DOHH2 (cell line): ENCODE measurements around the gene ELAVL1.
"Not testable (repeated sequence)": the region's sequence is repeated elsewhere in the genome, so short reads cannot be mapped to it uniquely, and the experiment has no call there.

Experiments used
- H3F3A ChIP-seq: fragments of 200-600 bp; sonication (generic), shearing (Covaris generic); 2 replicates; pipeline ENCODE4 v1.6.0; 2016; ENCODE audit warnings: antibody characterized with exemption, mild to moderate bottlenecking; ENCODE audit not compliant: control insufficient read depth, insufficient read depth
- H3K27ac ChIP-seq: fragments of 200-600 bp; sonication (generic); 2 replicates; pipeline ENCODE4 v1.5.1; 2014; ENCODE audit warnings: low read depth, mild to moderate bottlenecking, low read length, moderate library complexity
- H3K27me3 ChIP-seq: fragments of 200-600 bp; sonication (generic); 2 replicates; pipeline ENCODE4 v1.6.1; 2014; ENCODE audit warnings: mild to moderate bottlenecking, low read length, mixed read lengths; ENCODE audit not compliant: control insufficient read depth
- H3K36me3 ChIP-seq: fragments of 200-600 bp; sonication (generic); 2 replicates; pipeline ENCODE4 v1.6.1; 2014; ENCODE audit warnings: mild to moderate bottlenecking, low read length, moderate library complexity, mixed read lengths; ENCODE audit not compliant: control insufficient read depth
- H3K4me1 ChIP-seq: fragments of 200-600 bp; sonication (generic); 2 replicates; pipeline ENCODE4 v1.6.1; 2014; ENCODE audit warnings: mild to moderate bottlenecking, low read length, mixed read lengths; ENCODE audit not compliant: control insufficient read depth
- H3K4me2 ChIP-seq: fragments of 200-600 bp; sonication (generic); 2 replicates; pipeline ENCODE4 v1.6.0; 2014; ENCODE audit warnings: mild to moderate bottlenecking, low read length, moderate library complexity
- H3K4me3 ChIP-seq: fragments of 200-600 bp; sonication (generic); 2 replicates; pipeline ENCODE4 v1.5.1; 2014; ENCODE audit warnings: mild to moderate bottlenecking, low read length, mixed read lengths
- H3K79me2 ChIP-seq: fragments of 200-600 bp; sonication (generic); 2 replicates; pipeline ENCODE4 v1.6.1; 2014; ENCODE audit warnings: mild to moderate bottlenecking, low read length, mixed read lengths; ENCODE audit not compliant: control insufficient read depth
- H3K9me2 ChIP-seq: fragments of 200-600 bp; sonication (generic); replicated peaks from 2 replicates; pipeline ENCODE4 v1.6.1; 2014; ENCODE audit warnings: mild to moderate bottlenecking, low read length, mixed read lengths; ENCODE audit not compliant: control insufficient read depth
- H3K9me3 ChIP-seq: fragments of 200-600 bp; sonication (generic); 2 replicates; pipeline ENCODE4 v1.6.1; 2014; ENCODE audit warnings: antibody characterized with exemption, low read length, mixed read lengths; ENCODE audit not compliant: control insufficient read depth, insufficient read depth
- H4K20me1 ChIP-seq: fragments of 200-600 bp; sonication (generic); 2 replicates; pipeline ENCODE4 v1.6.0; 2014; ENCODE audit warnings: low read depth, mild to moderate bottlenecking, antibody characterized with exemption, low read length, moderate library complexity; ENCODE audit not compliant: control insufficient read depth, insufficient read depth
- EZH2phosphoT487 ChIP-seq: fragments of 200-600 bp; sonication (generic); IDR thresholded peaks from 2 replicates; pipeline ENCODE4 v1.6.1; 2017; ENCODE audit warnings: borderline replicate concordance, mild to moderate bottlenecking, antibody characterized with exemption, low read length, moderate library complexity, mixed read lengths
- TF ChIP-seq, protein P1 (sequence below): fragments of 200-600 bp; sonication (generic); IDR thresholded peaks from one replicate; pipeline ENCODE4 v1.5.1; 2014; ENCODE audit warnings: antibody characterized with exemption, mild to moderate bottlenecking, low read depth, low read length; ENCODE audit not compliant: poor library complexity, severe bottlenecking

ELAVL1 gene

GRCh38 chr19:8034178-8034525, 28.7 kb upstream of the ELAVL1 start:
- Histone ChIP-seq H3K9me3 (no peaks in the 10 kb centered on the region), H3K4me3 (no peak overlapping the region), H3K27ac (no peak overlapping the region), H3K36me3 (no peaks in the 10 kb centered on the region), H3K4me2 (no peak overlapping the region), H3K9me2 (no peaks in the 10 kb centered on the region), H4K20me1 (no peaks in the 10 kb centered on the region), H3F3A (no peaks in the 10 kb centered on the region), H3K4me1 (no peaks in the 10 kb centered on the region), H3K27me3 (peaks cover 3% of the 10 kb centered on the region; the same call in 1 of the 2 replicates), H3K79me2 (no peaks in the 10 kb centered on the region)
- no peak for TF ChIP-seq EZH2phosphoT487
- TF ChIP-seq, protein P1, sequence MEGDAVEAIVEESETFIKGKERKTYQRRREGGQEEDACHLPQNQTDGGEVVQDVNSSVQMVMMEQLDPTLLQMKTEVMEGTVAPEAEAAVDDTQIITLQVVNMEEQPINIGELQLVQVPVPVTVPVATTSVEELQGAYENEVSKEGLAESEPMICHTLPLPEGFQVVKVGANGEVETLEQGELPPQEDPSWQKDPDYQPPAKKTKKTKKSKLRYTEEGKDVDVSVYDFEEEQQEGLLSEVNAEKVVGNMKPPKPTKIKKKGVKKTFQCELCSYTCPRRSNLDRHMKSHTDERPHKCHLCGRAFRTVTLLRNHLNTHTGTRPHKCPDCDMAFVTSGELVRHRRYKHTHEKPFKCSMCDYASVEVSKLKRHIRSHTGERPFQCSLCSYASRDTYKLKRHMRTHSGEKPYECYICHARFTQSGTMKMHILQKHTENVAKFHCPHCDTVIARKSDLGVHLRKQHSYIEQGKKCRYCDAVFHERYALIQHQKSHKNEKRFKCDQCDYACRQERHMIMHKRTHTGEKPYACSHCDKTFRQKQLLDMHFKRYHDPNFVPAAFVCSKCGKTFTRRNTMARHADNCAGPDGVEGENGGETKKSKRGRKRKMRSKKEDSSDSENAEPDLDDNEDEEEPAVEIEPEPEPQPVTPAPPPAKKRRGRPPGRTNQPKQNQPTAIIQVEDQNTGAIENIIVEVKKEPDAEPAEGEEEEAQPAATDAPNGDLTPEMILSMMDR: no peak

DNA sequence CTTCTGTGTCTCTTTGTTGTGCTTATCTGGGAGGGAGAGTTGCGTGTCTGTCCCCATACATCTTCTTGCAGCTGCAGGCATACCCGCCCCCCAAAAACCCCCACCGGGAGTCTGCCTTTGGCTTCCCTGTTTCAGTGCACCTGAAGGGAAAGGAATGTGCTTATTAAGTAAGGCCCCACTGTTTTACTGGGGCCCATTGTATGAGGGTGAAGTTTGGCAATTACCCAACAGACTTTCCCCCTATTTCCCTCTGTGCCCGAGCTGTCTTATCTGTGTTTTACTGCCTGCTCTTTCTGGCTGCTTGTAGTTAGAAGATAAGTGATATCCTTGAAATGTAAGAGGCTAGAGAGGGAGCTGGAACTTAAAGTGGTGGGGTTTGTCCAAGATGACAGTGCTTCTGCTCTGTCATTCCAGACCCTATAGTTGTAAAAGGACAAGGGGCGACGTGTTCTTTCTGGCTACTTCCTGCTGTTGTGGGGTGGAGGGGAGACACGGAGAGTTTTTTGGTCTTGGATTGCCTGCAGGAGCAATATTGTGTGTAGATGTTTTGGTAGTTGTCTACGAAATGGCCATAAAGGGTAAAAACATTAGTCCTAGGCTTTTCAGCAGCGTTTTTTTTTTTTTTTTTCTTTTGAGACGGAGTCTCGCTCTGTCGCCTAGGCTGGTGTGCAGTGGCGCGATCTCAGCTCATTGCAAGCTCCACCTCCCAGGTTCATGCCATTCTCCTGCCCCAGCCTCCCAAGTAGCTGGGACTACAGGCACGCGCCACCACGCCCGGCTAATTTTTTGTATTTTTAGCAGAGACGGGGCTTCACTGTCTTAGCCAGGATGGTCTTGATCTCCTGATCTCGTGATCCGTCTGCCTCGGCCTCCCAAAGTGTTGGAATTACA, 28.1 kb upstream of the ELAVL1 start:
- not testable (repeated sequence) for H3K4me1 ChIP-seq, H3K27me3 ChIP-seq, H4K20me1 ChIP-seq, H3K9me2 ChIP-seq, H3K4me2 ChIP-seq, H3K4me3 ChIP-seq, H3K36me3 ChIP-seq, H3F3A ChIP-seq, H3K79me2 ChIP-seq, H3K27ac ChIP-seq, H3K9me3 ChIP-seq

DNA sequence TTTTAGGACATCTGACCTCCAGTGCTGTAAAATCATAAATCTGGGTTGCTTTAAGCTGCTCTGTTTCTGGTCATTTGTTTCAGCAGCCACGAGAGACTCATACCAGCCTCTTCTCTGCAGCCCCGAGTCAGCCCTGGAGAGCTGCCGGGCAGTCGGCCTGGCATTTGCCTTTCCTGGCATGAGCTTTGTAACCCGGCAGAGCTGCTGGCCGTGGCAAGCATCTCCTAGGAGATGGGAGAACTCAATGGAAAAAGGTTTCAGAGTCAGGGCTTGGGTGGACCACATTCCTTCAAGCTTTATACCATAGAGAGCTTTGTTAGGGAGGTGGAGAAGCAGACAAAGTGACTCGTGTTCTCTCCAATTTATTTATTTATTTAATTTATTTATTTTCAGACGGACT, 25.5 kb upstream of the ELAVL1 start:
- Histone ChIP-seq H3K4me3 (no peak overlapping the region), H3K27me3 (no peaks in the 10 kb centered on the region; the same call in 1 of the 2 replicates), H3K36me3 (no peaks in the 10 kb centered on the region), H3K79me2 (no peaks in the 10 kb centered on the region), H4K20me1 (no peaks in the 10 kb centered on the region), H3K4me2 (no peak overlapping the region), H3K27ac (no peak overlapping the region), H3K9me3 (no peaks in the 10 kb centered on the region), H3F3A (no peaks in the 10 kb centered on the region), H3K9me2 (no peaks in the 10 kb centered on the region), H3K4me1 (no peaks in the 10 kb centered on the region)
- TF ChIP-seq, protein P1: no peak
- no peak for TF ChIP-seq EZH2phosphoT487

DNA sequence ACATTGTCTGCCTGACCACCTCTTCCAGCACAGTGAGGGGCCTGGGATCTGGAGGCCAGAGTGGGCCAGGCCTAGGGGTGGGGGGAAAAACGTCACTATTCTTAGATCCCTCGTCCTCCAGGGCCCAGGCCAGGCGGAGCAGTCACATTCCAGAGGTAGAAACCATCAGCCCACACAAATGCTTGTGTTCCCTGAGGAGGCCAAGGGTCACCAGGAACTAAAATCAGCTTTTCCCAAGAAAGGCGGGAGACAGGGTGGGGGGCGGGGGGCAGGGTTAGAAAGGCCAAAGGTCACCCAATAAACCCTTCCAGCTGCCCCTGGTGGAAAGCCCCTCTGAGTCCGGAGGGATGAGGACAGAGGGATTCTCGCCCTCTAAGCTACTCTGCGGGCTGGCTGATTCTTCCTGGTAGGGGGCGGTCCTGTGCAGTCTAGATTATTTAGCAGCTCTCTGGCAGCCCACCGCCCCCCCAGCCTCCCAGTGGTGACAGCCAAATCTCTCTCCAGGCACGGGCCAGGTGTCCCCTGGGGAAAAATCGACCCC, 23.6 kb upstream of the ELAVL1 start:
- no peak overlapping the region for H3K27ac ChIP-seq
- no peaks in the 10 kb centered on the region for H3K9me3 ChIP-seq
- H3K79me2 ChIP-seq: no peaks in the 10 kb centered on the region
- H4K20me1 ChIP-seq: no peaks in the 10 kb centered on the region
- no peaks in the 10 kb centered on the region; the same call in 1 of the 2 replicates for H3K27me3 ChIP-seq
- H3K36me3 ChIP-seq: no peaks in the 10 kb centered on the region
- H3K4me2 ChIP-seq: no peak overlapping the region
- H3K4me3 ChIP-seq: no peak overlapping the region
- H3K9me2 ChIP-seq: no peaks in the 10 kb centered on the region
- TF ChIP-seq, protein P1: no peak
- TF ChIP-seq EZH2phosphoT487: no peak
- H3K4me1 ChIP-seq: no peaks in the 10 kb centered on the region
- H3F3A ChIP-seq: no peaks in the 10 kb centered on the region
